ACHN (cell line): ENCODE data around the gene COL10A1.
"Not testable (repeated sequence)": the region's sequence is repeated elsewhere in the genome, so short reads cannot be mapped to it uniquely, and the experiment has no call there.

Source experiments
- DNase-seq: peaks from one replicate; pipeline ENCODE4 v3.0.0-alpha.2; 2015
- in situ Hi-C: cut with HindIII; loops from 2 replicates; pipeline ENCODE4 v1.10.0; 2017; ENCODE audit warnings: low sequenced_read_pairs, low pct_ligation_motif_present, low pct_unique_long_range_greater_than_20kb

Gene COL10A1

DNA sequence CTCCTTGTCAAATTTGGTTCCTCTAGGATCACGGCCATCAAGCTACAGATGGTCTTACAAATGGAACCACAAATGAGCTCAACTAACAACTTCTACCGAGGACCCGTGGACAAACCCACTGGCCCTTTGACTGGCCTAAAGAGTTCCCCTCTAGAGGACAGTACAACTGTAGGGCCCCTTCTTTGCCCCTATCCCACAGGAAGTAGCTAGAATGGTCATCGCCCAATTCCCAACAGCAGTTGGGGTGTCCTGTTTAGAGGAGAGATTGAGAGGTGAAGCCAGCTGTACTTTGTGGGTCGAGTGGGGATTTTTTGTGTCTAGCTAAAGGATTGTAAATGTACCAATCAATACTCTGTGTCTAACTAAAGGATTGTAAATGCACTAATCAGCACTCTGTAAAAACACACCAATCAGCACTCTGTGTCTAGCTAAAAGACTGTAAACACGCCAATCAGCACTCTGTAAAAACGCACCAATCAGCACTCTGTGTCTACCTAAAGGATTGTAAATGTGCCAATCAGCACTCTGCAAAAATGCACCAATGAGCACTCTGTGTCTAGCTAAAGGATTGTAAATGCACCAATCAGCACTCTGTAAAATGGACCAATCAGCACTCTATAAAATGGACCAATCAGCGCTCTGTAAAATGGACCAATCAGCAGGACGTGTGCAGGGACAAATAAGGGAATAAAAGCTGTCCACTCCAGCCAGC, 29.7 kb downstream of the COL10A1 start:
- in situ Hi-C loops: not testable (repeated sequence)
- peak; percentile 11 for DNase-seq

DNA sequence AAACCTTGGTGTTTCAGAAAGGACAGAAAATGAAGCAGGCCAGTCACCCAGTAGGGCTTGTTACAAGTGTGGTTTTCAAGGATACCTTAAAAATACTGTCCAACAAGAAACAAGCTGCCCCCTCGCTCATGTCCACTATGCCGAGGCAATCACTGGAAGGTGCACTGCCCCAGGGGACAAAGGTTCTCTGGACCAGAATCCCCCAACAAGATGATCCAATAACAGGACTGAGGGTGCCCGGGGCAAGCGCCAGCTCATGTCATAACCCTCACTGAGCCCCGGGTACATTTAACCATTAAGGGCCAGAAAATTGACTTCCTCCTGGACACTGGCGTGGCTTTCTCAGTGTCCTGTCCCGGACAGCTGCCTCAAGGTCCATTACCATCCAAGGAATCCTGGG, 31.9 kb downstream of the COL10A1 start:
- DNase-seq: no peak
- in situ Hi-C loops: no loop called here

DNA sequence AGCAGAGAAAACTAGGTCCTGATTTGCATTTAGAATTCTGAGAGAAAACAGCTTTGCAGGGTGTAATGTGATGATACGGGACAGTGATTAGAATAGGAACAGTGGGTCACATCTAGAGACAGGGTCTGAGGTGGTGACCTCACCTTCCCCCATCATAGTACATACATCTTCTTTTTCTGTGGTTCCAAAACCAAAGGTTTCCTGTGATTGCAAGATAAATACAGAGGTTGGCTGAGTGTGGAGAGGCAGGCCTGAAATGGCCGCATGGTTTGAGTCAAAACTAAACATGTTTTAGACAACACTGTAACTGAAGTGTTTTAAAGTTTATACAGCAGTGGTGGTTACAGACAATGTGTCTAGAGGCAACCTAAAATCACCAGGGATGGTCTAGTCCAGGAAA, 35.7 kb downstream of the COL10A1 start:
- no peak for DNase-seq
- in situ Hi-C loops: no loop called here

DNA sequence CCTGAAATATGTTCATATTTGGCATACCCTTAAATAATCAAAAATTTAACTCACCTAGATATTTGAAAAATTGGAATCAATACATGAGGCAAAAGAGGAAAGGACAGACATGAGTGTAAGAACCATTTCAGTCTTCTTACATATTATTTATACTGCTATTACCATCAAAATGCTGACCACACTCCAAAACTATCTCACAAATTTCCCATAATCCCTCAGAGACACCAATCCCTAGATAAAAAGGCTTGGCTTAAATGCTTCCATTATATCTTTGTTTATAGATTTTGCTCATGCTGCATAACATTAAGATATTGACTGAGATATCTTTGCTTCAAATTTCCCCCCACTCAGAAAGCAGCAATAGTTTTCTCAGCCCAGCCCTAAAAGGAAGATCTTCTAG, 37.0 kb downstream of the COL10A1 start:
- in situ Hi-C loops: no loop called here

DNA sequence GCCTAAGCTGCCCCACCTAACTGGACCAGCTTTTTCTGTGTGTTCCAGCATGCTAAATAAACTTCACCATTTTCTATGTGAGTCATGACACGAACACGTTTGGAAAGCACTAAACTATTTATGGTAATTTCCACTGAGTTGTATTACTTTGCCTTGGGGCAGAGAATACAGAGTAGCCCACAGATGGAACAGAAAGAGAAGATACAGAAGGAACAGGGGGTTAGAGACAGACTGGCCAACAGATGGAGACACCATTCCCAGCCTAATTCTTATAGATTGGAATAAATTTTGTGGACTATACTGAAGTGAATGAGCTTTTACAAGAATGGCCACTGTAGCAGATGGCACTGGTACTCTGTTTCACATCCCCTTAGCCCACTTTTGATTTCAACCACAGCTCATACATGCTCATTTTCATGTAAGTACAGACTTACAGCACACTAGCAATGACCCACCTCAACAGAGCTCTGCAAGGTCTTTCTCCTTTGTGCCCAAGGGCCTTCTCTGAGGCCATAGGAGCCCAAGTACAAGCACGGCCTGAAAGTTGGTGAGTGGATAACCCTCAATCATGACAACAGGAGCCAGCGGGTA, 38.4 kb downstream of the COL10A1 start:
- no peak for DNase-seq

More for the DNA sequence above, 37.0 kb downstream of the COL10A1 start:
- DNase-seq: no peak

DNA sequence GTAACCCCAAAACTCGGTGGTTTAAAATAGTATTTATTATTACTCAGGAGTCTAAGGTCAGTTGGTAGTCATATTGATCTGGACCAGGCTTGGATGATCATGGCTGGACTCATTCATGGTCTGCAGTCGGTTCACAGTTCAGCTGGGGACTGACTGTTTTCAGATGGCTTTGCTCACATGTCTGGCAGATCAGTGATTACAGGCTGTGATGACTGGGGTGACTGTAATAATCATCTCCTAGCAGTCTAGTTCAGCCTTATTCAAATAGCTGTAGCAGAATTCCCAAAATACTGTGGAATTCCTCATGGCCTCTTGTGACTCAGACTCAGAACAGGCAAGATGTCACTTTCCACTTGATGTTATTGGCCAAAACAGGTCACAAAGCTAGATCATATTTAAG, 41.6 kb downstream of the COL10A1 start:
- in situ Hi-C loops: no loop called here
- DNase-seq: no peak

More for the DNA sequence above, 38.4 kb downstream of the COL10A1 start:
- in situ Hi-C loops: no loop called here

DNA sequence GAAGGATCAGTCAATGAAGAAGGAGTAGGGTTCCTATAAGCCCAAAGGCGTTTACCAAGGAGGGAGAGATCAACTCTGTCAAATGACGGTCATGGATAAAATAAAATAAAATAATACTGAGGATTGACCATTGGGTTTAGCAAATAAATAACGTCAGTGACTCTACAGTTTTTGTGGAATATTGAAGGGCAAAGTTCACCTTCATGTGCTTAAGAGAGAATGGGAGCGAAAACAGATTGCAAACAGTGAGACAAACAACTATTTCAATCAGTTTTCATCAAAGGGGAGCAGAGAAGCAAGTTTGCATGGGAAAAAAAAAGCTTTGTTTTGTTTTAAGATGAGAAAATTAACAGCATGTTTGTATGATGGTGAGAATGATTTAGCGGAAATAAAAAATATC, 42.9 kb downstream of the COL10A1 start:
- DNase-seq: no peak
- in situ Hi-C loops: no loop called here

DNA sequence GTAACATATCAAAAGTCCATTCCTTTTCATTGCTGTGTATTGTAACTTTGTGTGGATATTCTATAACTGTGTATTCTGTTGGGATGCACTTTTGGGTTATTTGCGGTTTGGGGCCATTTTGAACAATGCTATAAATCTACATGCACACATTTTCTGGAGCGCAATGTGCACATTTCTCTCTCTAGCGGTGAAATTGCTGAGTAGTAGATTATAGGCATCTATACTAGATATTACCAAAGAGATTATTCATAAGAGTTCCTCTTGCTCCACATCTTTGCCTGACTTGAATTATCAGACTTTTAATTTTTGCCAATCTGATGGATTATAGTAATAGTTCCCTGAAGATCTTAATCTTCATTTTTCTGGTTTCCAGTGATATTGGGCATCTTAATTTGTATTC, 47.0 kb downstream of the COL10A1 start:
- DNase-seq: no peak
- in situ Hi-C loops: no loop called here

DNA sequence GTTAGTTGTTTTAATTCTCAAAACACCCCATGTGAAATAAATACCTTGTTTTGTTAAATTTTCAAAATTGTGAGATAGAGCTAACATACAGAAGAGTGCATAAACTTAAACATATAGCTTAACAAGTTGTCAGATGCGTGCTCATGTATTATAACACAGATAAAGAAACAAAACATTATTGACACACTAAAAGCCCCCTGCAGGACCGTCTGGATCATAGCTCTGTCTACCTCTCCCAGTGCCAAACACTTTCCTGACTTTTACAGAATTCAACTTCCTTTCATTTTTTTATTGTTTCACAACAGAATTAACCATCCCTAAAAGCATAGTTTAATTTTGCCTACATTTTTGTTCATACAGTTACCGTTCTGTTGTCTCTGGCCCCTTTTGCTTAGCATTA, 47.4 kb downstream of the COL10A1 start:
- no peak for DNase-seq
- in situ Hi-C loops: no loop called here

DNA sequence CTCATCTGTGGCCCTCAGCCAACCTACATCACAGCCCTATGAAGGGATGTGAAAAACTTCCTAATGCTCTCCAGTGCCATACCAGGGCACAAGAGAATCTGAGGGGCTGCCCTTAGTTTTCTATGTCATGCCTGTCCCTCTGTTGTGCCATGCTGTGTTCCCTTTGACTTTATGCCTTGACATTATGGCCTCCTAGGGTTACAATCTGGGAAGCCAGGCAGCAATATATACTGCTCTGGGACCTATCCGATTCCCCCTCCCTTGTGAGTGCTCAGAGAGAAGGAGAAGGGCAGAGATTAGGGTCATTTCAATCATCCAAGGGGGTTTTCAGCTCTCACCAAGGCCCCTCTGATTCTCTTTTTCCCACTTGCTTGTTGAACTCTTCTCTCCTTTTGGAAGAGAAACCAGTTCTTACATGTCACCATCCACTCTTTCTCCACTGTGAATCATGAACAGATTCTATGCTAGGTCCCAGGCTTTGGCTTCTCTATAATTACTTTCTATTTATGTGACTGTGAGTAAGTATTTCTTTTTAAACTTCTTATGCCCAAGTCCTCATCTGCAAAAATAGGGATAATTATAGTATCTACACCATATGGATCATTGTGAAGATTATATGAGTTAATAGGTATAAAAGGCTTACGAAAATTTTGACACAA, 51.1 kb downstream of the COL10A1 start:
- in situ Hi-C loops: no loop called here
- no peak for DNase-seq

DNA sequence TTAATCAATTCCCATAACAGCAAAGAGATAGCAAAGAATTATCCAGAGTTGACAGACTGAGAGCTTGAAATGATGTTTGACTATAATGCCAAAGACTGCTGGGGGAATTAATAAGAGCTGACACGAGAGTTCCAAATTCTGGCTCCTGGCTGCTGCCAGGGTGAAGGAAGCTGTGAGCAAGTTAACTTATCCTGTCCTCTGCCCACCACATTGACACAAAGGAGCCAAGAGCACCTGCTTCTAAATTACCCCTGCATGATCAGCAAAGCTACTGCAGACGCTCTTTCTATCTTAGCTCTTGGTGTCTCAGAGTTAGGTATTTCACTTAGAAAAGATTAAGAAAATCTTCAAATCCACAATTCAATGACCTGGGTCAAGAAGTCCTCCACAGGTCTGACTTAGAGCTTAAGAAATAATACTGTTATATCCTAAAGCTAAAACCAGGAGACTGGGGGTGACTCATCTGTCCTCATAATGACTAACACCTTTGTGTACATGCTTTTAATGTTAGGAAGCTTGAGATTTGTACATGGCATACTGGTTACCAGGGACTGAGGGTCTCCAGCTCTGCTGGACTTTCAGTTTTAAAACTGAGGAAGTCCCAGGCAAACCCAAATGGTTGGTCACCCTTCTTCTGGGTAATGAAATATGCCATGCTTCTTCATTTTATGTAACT, 52.0 kb downstream of the COL10A1 start:
- peak; percentile 30 for DNase-seq
- in situ Hi-C loops: no loop called here

DNA sequence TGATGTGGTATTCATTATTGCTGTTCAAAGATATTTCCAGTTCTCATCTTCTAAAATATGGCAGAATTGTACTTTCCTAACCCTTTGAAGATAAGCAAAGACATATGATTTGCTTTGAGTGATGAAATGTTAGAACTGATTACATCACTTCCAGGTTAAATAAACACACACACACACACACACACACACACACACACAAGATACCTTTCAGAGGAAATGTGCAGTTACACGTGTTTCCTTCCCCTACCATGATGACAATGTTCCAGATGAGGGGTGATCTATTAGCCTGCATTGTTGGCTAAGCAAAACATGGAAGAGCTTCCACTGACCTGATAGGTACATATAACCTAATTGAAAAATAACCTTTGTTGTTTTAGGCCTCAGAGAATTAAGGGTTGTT, 53.6 kb downstream of the COL10A1 start:
- DNase-seq: no peak
- in situ Hi-C loops: no loop called here

DNA sequence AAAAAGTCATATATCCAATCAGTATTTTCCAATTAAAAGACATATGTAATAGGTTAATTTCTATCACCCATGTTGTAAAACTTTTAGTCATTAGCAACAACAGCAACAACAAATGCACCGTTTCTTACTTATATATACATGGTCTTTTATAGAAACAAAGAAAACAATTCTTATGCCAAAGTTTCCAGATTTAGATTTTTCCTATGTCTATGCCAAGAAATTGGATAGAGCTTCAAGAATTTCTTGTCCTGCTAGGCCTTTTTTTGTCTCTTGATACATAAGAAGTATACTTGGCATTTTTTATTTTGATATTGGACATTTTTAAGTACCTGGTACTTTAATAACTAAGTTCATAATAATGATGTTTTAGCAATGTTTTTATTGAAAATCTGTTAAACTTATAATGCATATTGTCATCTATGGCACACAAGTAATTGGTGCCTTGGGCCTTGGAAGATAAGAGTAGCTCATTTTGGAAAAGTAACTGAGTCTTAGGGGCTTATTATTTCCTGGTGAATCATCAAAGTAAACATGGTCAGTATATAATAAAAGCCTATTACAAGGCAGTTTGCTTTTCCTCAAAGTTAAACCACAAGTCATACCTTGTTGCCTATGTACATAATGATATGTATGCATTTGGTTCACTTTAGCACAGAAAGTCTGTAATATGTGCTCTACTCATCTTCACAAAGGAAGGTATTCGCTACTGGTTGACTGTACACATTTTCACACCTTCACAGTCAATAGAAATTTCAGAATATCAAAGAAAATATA, 55.1 kb downstream of the COL10A1 start:
- DNase-seq: no peak
- in situ Hi-C loops: no loop called here

DNA sequence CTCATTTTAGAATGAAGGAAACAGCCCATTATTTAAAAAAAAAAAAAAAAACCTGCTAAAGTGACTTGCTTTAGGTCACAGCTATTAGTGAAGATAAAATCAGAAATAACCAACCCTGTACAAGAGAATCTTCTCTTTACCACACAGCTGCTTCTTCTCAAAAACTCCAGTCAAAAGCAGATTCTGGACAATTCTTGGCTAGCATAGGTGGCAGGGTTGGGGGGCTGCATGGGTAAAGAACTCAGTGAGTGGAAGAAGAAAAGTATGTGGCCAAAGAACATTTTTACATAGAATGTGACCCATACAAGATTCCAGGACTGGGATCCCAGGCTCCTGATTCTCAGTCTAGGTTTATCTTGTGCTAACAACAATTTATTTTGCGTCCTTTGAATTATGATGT, 55.8 kb downstream of the COL10A1 start:
- in situ Hi-C loops: no loop called here

More for the DNA sequence above, 55.8 kb downstream of the COL10A1 start:
- DNase-seq: no peak
